ENCODE data around the gene PRG3. TPM values are rescaled to one million over a fixed set of nuclear protein-coding genes. Genes with fewer than 3 reads are reported as not detected.
"Not testable (repeated sequence)": the region's sequence is repeated elsewhere in the genome, so short reads cannot be mapped to it uniquely, and the experiment has no call there.

The PRG3 gene
- total RNA-seq, 1 donor from 2014 or later, result not detected

- Histone ChIP-seq H3K27me3 (ENCODE audit: control insufficient read depth, insufficient read depth, low read length) (peaks cover 6% of the 10 kb centered on the region), H3K4me3 (ENCODE audit: low read depth, low read length) (no peak overlapping the region), H3K36me3 (ENCODE audit: control insufficient read depth, insufficient read depth, low read length) (no peaks in the 10 kb centered on the region)
- no peak for TF ChIP-seq CTCF (IDR thresholded peaks at IDR 0.05; ENCODE audit: insufficient read depth, low read length, poor library complexity, severe bottlenecking)
- no peak for DNase-seq (ENCODE audit: low read depth)
These were observed 37.1 kb downstream of the PRG3 start for GRCh38 chr11:57343825-57344224.

- H3K27me3 ChIP-seq (ENCODE audit: control insufficient read depth, insufficient read depth, low read length), result peaks cover 6% of the 10 kb centered on the region
- no peak for TF ChIP-seq CTCF (IDR thresholded peaks at IDR 0.05; ENCODE audit: insufficient read depth, low read length, poor library complexity, severe bottlenecking)
- no peak overlapping the region for H3K4me3 ChIP-seq (ENCODE audit: low read depth, low read length)
- DNase-seq (ENCODE audit: low read depth), result no peak
- no peaks in the 10 kb centered on the region for H3K36me3 ChIP-seq (ENCODE audit: control insufficient read depth, insufficient read depth, low read length)
These were observed 38.2 kb downstream of the PRG3 start for GRCh38 chr11:57342702-57343101.

DNA sequence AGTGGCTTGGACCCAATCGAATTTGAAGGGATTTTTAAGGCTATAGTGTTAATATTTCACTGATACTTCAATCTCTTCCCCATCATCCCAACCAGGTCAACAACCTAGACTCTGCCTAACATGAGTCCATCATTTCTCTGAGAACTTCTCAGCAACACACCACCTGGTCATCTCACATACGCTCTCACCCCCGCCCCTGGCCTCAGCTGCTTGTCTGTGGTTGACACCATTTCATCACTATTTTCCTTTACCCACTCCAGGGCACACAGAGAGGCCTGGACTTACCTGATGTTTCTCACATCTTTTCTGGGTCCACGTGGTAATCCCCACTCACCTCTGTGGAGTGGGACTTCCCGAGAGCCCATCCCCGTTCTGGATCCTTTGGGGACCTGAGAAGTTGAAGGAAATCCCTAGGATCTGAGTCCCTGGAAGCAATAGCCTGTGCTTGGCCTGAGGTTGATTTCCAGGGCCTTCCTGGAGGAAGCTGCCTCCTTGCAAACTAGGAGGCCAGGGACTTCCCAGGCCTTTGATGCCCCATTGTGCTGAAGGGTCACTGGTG, 39.6 kb downstream of the PRG3 start:
- Histone ChIP-seq H3K4me3 (ENCODE audit: low read depth, low read length) (no peak overlapping the region), H3K36me3 (ENCODE audit: control insufficient read depth, insufficient read depth, low read length) (no peaks in the 10 kb centered on the region), H3K27me3 (ENCODE audit: control insufficient read depth, insufficient read depth, low read length) (peaks cover 6% of the 10 kb centered on the region)
- DNase-seq (ENCODE audit: low read depth), result no peak
- TF ChIP-seq CTCF (IDR thresholded peaks at IDR 0.05; ENCODE audit: insufficient read depth, low read length, poor library complexity, severe bottlenecking), result no peak

- H3K4me3 ChIP-seq (ENCODE audit: low read depth, low read length), result no peak overlapping the region
- peak; percentile 33 for TF ChIP-seq CTCF (IDR thresholded peaks at IDR 0.05; ENCODE audit: insufficient read depth, low read length, poor library complexity, severe bottlenecking)
- H3K27me3 ChIP-seq (ENCODE audit: control insufficient read depth, insufficient read depth, low read length), result peaks cover 6% of the 10 kb centered on the region
- no peaks in the 10 kb centered on the region for H3K36me3 ChIP-seq (ENCODE audit: control insufficient read depth, insufficient read depth, low read length)
- DNase-seq (ENCODE audit: low read depth), result no peak
These were observed 40.8 kb downstream of the PRG3 start for GRCh38 chr11:57340039-57340615.

- Histone ChIP-seq H3K36me3 (ENCODE audit: control insufficient read depth, insufficient read depth, low read length) (no peaks in the 10 kb centered on the region), H3K4me3 (ENCODE audit: low read depth, low read length) (no peak overlapping the region), H3K27me3 (ENCODE audit: control insufficient read depth, insufficient read depth, low read length) (peaks cover 6% of the 10 kb centered on the region)
- no peak for DNase-seq (ENCODE audit: low read depth)
- TF ChIP-seq CTCF (IDR thresholded peaks at IDR 0.05; ENCODE audit: insufficient read depth, low read length, poor library complexity, severe bottlenecking), result no peak
These were observed 41.6 kb downstream of the PRG3 start for GRCh38 chr11:57339328-57339727.

DNA sequence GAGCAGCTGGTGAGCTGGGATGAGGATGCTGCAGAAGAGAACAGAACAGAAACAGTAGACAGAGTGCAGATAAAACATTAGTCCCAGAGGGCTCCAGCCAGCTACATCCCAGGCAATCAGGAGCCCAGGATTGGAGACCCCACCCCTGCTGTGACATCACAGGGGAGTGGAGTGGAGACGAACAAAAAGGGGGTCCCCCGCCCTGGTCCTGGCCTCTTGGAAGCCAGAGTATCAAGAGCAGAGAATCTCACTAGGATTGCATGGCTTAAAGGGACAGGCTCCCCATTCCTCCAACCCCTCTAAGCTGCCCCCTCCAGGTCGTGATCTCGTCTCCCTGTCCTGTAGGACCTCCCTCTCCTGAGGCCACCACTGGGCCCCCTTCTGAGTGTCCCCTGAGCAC, 42.8 kb downstream of the PRG3 start, which contains the start of gene P2RX3:
TSS of gene P2RX3 (plus strand) at position 211 of the 400 bp plus-strand sequence. CDS start 199 bp downstream, outside the sequence.
- no peak for TF ChIP-seq CTCF (IDR thresholded peaks at IDR 0.05; ENCODE audit: insufficient read depth, low read length, poor library complexity, severe bottlenecking)
- Histone ChIP-seq H3K27me3 (ENCODE audit: control insufficient read depth, insufficient read depth, low read length) (peaks cover 6% of the 10 kb centered on the region), H3K4me3 (ENCODE audit: low read depth, low read length) (no peak within 1 kb of the TSS), H3K36me3 (ENCODE audit: control insufficient read depth, insufficient read depth, low read length) (no peaks in the 10 kb centered on the region)
- no peak for DNase-seq (ENCODE audit: low read depth)

- H3K27me3 ChIP-seq (ENCODE audit: control insufficient read depth, insufficient read depth, low read length); H3K36me3 ChIP-seq (ENCODE audit: control insufficient read depth, insufficient read depth, low read length); DNase-seq (ENCODE audit: low read depth); H3K4me3 ChIP-seq (ENCODE audit: low read depth, low read length): not testable (repeated sequence)
These were observed 44.1 kb downstream of the PRG3 start for GRCh38 chr11:57336856-57337255.

All from kidney epithelial cell (primary cell).